Erythroblast (primary cell): ENCODE data around the gene TNNT2.

Source experiments
- GATA1 ChIP-seq: IDR thresholded peaks from 2 replicates; pipeline ENCODE4 v1.6.1; 2011; ENCODE audit warnings: low read depth, mild to moderate bottlenecking, control low read depth, low read length, moderate library complexity
- POLR2A ChIP-seq: IDR thresholded peaks from 2 replicates; pipeline ENCODE4 v1.6.1; 2011; ENCODE audit warnings: mild to moderate bottlenecking, low read length

DNA sequence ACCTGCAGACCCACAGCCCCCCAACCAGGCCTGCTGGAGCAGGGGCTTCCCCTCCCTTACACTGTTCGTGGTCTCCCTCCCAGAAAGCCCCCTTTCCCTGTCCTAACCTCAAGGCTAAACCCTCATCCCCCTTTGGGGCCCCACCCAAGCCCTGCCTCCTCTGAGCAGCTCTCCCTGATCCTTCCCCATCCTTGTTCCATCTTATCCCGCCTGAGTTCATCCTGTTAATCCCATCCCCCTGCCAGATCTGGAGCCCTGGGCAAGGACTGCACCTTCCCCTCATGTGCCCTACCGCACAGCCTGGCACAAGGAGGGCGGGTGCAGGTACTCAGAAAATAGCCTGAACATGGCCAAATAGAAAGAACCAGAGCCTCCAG lies 6.9 kb upstream of the TNNT2 start:
- no peak for TF ChIP-seq POLR2A
- no peak for TF ChIP-seq GATA1
